Measurements from ENCODE around the gene LMO7. TPM values are rescaled to one million over a fixed set of nuclear protein-coding genes. Genes with fewer than 3 reads are reported as not detected.

The LMO7 gene
- total and polyA plus RNA-seq, 2 of the 13 experiments (the other 11 are each of a cell fraction or from before 2014, with no cell fraction given) = 34.0 to 121 TPM

DNA sequence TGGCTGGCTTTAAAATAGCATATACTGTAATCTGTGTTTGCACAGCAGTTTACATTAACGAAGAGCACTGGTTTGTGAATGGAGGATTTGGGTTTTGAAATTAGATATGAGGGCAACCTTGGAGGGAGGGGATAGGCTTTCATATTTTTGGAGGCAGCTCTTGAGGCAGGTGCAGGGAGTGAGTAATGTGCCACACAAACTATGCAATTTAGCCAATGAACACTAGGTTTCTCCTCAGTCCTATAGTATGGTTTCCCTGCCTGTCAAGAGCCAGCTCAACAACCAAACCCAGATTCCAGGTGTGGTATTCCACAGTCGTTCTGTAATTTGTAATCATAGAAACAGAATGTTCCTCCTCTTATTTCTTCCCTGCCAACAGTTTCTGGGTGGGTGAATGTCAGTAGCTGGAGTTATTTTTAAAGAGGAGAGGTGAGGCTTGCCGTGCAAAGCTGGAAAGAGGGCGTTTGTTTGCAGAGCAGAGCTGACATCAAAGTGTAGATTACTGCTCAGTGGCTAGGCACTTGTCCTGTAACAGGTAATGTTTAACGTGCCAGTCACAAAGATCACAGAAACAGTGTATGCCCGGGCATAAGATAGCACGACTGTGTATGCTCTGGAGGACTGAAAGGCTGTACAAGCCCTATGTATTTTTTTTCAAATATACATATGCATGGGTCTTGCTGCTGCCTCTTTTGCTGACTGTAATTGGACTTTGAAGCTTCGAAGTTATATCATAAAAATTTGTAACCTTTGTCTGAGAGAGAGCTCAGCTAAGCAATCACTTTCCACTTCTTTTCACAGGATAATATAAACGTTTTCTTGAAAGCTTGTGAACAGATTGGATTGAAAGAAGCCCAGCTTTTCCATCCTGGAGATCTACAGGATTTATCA, 124.2 kb downstream of the LMO7 start (continued):
- TF ChIP-seq LRRFIP1 (CRISPR knock-in tag; conservative IDR thresholded peaks at IDR 0.05) (no peak), HOXA9 (CRISPR knock-in tag; IDR thresholded peaks at IDR 0.05; ENCODE audit: borderline replicate concordance) (no peak), MLXIP (CRISPR knock-in tag; IDR thresholded peaks at IDR 0.05; ENCODE audit: borderline replicate concordance) (no peak), ZNF30 (CRISPR knock-in tag; IDR thresholded peaks at IDR 0.05) (no peak), FOXK1 (CRISPR knock-in tag; IDR thresholded peaks at IDR 0.05; ENCODE audit: borderline replicate concordance, low read depth) (peak; percentile 55; the same call in 1 of the 2 replicates), FOXM1 (CRISPR knock-in tag; IDR thresholded peaks at IDR 0.05) (peak; percentile 28; the same call in 1 of the 2 replicates), ZNF10 (CRISPR knock-in tag; IDR thresholded peaks at IDR 0.05; ENCODE audit: borderline replicate concordance, low read depth) (no peak), SUZ12 (IDR thresholded peaks at IDR 0.05; ENCODE audit: low read depth, low read length) (no peak), SAP130 (CRISPR knock-in tag; IDR thresholded peaks at IDR 0.05; ENCODE audit: low read depth) (peak; percentile 96), ZNF431 (CRISPR knock-in tag; IDR thresholded peaks at IDR 0.05; ENCODE audit: borderline replicate concordance, low read depth) (no peak), BORCS8-MEF2B (CRISPR knock-in tag; IDR thresholded peaks at IDR 0.05) (no peak), ELF4 (CRISPR knock-in tag; IDR thresholded peaks at IDR 0.05; ENCODE audit: borderline replicate concordance) (no peak), MEIS2 (CRISPR knock-in tag; IDR thresholded peaks at IDR 0.05) (peak; percentile 89; the same call in 1 of the 2 replicates), ZMYM4 (CRISPR knock-in tag; IDR thresholded peaks at IDR 0.05) (peak; percentile 94), RFX1 (IDR thresholded peaks at IDR 0.05) (no peak), ZNF260 (CRISPR knock-in tag; IDR thresholded peaks at IDR 0.05; ENCODE audit: borderline replicate concordance, low read depth) (no peak), GTF3A (CRISPR knock-in tag; conservative IDR thresholded peaks at IDR 0.05) (no peak), SNAI1 (CRISPR knock-in tag; IDR thresholded peaks at IDR 0.05; ENCODE audit: borderline replicate concordance) (no peak), HOXA7 (CRISPR knock-in tag; IDR thresholded peaks at IDR 0.05) (no peak)
- TF ChIP-seq, protein P1, sequence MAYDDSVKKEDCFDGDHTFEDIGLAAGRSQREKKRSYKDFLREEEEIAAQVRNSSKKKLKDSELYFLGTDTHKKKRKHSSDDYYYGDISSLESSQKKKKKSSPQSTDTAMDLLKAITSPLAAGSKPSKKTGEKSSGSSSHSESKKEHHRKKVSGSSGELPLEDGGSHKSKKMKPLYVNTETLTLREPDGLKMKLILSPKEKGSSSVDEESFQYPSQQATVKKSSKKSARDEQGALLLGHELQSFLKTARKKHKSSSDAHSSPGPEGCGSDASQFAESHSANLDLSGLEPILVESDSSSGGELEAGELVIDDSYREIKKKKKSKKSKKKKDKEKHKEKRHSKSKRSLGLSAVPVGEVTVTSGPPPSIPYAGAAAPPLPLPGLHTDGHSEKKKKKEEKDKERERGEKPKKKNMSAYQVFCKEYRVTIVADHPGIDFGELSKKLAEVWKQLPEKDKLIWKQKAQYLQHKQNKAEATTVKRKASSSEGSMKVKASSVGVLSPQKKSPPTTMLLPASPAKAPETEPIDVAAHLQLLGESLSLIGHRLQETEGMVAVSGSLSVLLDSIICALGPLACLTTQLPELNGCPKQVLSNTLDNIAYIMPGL (CRISPR knock-in tag; IDR thresholded peaks at IDR 0.05; ENCODE audit: borderline replicate concordance in 1 of 2, low read depth in 1 of 2) = peak; percentile 50 to 64; a peak in 3 of 4 replicates

All from HepG2 (cell line).